22Rv1 (cell line): ENCODE measurements around the gene KLRF2.

Experiments
- H3K27ac ChIP-seq: fragments of 450-650 bp; 2 replicates; pipeline ENCODE4 v1.5.1; 2017
- CTCF ChIP-seq: fragments of 450-650 bp; IDR thresholded peaks from 2 replicates; pipeline ENCODE4 v1.5.1; 2017; ENCODE audit warnings: mild to moderate bottlenecking
- ZFX ChIP-seq: fragments of 450-650 bp; IDR thresholded peaks from 2 replicates; pipeline ENCODE4 v1.6.1; 2017; ENCODE audit warnings: antibody characterized with exemption, borderline replicate concordance

The KLRF2 gene

GRCh38 chr12:9933958-9934357, 52.7 kb downstream of the KLRF2 start:
- H3K27ac ChIP-seq, result no peak overlapping the region
- TF ChIP-seq CTCF (no peak), ZFX (no peak)

- no peak for TF ChIP-seq CTCF
- no peak for TF ChIP-seq ZFX
These were observed 53.7 kb downstream of the KLRF2 start for GRCh38 chr12:9935026-9935425.

GRCh38 chr12:9936591-9936990, 55.3 kb downstream of the KLRF2 start:
- TF ChIP-seq CTCF (no peak), ZFX (no peak)
- H3K27ac ChIP-seq, result no peak overlapping the region

More at GRCh38 chr12:9935026-9935425, 53.7 kb downstream of the KLRF2 start:
- no peak overlapping the region for H3K27ac ChIP-seq

- no peak overlapping the region for H3K27ac ChIP-seq
- peak; percentile 66 for TF ChIP-seq CTCF
- TF ChIP-seq ZFX, result no peak
These were observed 59.1 kb downstream of the KLRF2 start for GRCh38 chr12:9940375-9940774.

- TF ChIP-seq CTCF (no peak), ZFX (no peak)
These were observed 60.5 kb downstream of the KLRF2 start for GRCh38 chr12:9941838-9942237.

GRCh38 chr12:9943240-9943639, 62.0 kb downstream of the KLRF2 start:
- TF ChIP-seq CTCF, result no peak
- TF ChIP-seq ZFX, result no peak
- no peak overlapping the region for H3K27ac ChIP-seq

More at GRCh38 chr12:9941838-9942237, 60.5 kb downstream of the KLRF2 start:
- H3K27ac ChIP-seq, result no peak overlapping the region

GRCh38 chr12:9944391-9944790, 63.1 kb downstream of the KLRF2 start:
- H3K27ac ChIP-seq, result no peak overlapping the region
- TF ChIP-seq CTCF (no peak), ZFX (no peak)
